Mesothelial cell of epicardium (in vitro differentiated cells): Measurements from ENCODE around the gene CCL26. TPM values are rescaled to one million over a fixed set of nuclear protein-coding genes. Genes with fewer than 3 reads are reported as not detected.

Experiments used
- DNase-seq, 2 experiments: peaks; one replicate each; pipeline ENCODE4 v3.0.0; 2021; ENCODE audit warnings: low spot score in 2 of 2; ENCODE audit not compliant: unreplicated experiment in 2 of 2
- H3K27ac Mint-ChIP-seq: 2 replicates; pipeline ENCODE4 v1.8.0; 2021; ENCODE audit warnings: mixed read lengths
- H3K27me3 Mint-ChIP-seq: 2 replicates; pipeline ENCODE4 v1.8.0; 2021; ENCODE audit warnings: low read depth, mixed read lengths
- H3K36me3 Mint-ChIP-seq: 2 replicates; pipeline ENCODE4 v1.8.0; 2021; ENCODE audit warnings: mixed read lengths
- H3K4me1 Mint-ChIP-seq: 2 replicates; pipeline ENCODE4 v1.8.0; 2021; ENCODE audit warnings: mixed read lengths
- H3K4me3 Mint-ChIP-seq: 2 replicates; pipeline ENCODE4 v1.8.0; 2021; ENCODE audit warnings: mild to moderate bottlenecking, moderate library complexity, mixed read lengths
- H3K9me3 Mint-ChIP-seq: 2 replicates; pipeline ENCODE4 v1.8.0; 2021; ENCODE audit warnings: mixed read lengths
- total RNA-seq: library from RNA; stranded (reverse); gene quantifications from 3 replicates; pipeline ENCODE4 v1.2.1, GENCODE V29; 2021
- TF ChIP-seq, protein P1 (sequence below): fragments of 200-600 bp; sonication (generic); IDR thresholded peaks from one replicate; pipeline ENCODE4 v1.5.0; 2021; ENCODE audit warnings: antibody characterized with exemption; ENCODE audit not compliant: unreplicated experiment

Gene CCL26
- total RNA-seq, 1 donor from 2014 or later, result not detected

DNA sequence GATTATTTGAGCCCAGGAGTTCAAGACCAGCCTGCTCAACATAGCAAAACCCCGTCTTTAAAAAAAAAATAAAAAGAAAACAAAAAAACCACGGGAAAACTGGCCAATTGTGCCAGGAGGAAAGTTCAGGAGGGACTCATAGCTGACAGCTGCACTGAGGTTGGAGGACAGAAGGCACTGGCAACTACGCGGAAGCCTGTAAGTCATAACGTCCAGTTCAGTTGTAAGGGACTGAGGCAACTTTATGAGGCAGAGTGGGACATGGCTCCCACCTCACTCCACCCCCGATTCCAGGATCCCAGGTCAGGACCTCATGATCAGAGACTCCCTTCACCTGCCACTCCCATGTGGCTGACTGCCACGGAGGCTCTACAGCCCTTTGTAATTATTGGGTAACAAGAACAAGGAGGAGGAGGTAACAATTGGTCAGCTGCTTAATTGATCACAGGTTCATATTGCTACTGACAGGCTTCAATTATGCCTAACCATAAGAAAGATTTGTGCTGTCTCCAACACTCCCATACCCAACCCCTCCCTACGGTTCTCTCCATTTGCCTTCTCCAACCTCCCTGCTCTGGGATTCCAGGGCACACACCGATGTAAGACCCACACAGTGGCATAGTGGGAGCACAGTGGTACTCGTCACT is 43.5 kb upstream of the CCL26 start:
- H3K9me3 Mint-ChIP-seq, result no peaks in the 10 kb centered on the region
- H3K4me1 Mint-ChIP-seq, result no peaks in the 10 kb centered on the region
- peaks cover 1% of the 10 kb centered on the region for H3K27me3 Mint-ChIP-seq
- H3K36me3 Mint-ChIP-seq, result no peaks in the 10 kb centered on the region
- H3K27ac Mint-ChIP-seq, result no peak overlapping the region
- TF ChIP-seq, protein P1, sequence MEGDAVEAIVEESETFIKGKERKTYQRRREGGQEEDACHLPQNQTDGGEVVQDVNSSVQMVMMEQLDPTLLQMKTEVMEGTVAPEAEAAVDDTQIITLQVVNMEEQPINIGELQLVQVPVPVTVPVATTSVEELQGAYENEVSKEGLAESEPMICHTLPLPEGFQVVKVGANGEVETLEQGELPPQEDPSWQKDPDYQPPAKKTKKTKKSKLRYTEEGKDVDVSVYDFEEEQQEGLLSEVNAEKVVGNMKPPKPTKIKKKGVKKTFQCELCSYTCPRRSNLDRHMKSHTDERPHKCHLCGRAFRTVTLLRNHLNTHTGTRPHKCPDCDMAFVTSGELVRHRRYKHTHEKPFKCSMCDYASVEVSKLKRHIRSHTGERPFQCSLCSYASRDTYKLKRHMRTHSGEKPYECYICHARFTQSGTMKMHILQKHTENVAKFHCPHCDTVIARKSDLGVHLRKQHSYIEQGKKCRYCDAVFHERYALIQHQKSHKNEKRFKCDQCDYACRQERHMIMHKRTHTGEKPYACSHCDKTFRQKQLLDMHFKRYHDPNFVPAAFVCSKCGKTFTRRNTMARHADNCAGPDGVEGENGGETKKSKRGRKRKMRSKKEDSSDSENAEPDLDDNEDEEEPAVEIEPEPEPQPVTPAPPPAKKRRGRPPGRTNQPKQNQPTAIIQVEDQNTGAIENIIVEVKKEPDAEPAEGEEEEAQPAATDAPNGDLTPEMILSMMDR, result no peak
- no peak overlapping the region for H3K4me3 Mint-ChIP-seq
- no peak for DNase-seq

DNA sequence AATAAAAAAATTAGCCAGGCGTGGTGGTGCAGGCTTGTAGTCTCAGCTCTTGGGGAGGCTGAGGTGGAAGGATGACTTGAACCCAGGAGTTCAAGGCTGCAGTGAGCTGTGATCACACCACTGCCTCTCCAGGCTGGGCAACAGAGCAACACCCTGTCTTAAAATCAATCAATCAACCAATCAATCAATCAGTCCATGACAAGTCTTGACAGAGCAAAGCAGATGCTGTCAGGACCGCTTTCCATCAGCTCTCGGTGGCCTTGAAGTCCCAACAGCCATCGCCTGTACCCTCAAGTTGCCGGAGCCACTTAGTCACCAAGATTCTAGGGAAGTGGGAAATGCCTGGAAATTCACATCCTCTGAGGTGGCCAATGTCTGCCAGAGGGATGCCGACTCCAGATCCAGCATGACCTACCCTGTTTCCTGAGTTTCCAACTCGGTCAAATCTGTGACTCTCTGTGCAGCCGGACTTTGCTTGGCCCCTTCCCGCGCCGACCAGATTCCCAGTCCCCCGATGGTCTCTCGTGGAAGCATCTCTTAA is 42.5 kb upstream of the CCL26 start:
- H3K4me1 Mint-ChIP-seq, result no peaks in the 10 kb centered on the region
- TF ChIP-seq, protein P1, result no peak
- H3K36me3 Mint-ChIP-seq, result no peaks in the 10 kb centered on the region
- H3K9me3 Mint-ChIP-seq, result no peaks in the 10 kb centered on the region
- no peak overlapping the region for H3K4me3 Mint-ChIP-seq
- H3K27me3 Mint-ChIP-seq, result peaks cover 1% of the 10 kb centered on the region
- no peak overlapping the region for H3K27ac Mint-ChIP-seq
- no peak for DNase-seq

DNA sequence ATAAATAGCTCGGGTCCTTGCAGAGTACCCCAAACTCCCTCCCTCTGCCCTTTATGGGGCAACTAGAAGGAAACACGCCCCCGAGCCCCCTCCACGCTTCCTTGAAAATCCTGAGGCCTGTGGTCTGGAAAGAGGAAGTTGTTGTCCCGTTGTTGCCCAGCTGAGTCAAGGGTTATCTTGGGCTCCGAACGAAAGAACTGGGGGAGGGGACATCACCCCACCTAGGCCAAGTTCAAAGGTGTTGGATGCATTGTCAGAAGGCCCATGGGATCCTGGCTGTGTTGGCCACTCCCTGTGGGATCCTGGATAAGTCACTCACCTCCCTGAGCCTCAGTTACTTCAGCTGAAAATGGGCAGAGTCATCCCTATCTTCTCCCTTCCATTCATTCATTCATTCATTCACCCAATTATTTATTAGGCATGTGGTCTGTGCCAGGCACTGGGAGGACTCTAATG is 41.8 kb upstream of the CCL26 start, which contains the start of gene CCL24:
CCL24 (minus strand) TSS at position 26 of the 456 bp plus-strand sequence. CDS start 91 bp downstream, outside the sequence.
- no peaks in the 10 kb centered on the region for H3K4me1 Mint-ChIP-seq
- no peak for DNase-seq
- TF ChIP-seq, protein P1, result no peak
- H3K36me3 Mint-ChIP-seq, result no peaks in the 10 kb centered on the region
- H3K9me3 Mint-ChIP-seq, result no peaks in the 10 kb centered on the region
- no peak within 1 kb of the TSS for H3K27ac Mint-ChIP-seq
- H3K4me3 Mint-ChIP-seq, result no peak within 1 kb of the TSS
- H3K27me3 Mint-ChIP-seq, result peaks cover 1% of the 10 kb centered on the region

DNA sequence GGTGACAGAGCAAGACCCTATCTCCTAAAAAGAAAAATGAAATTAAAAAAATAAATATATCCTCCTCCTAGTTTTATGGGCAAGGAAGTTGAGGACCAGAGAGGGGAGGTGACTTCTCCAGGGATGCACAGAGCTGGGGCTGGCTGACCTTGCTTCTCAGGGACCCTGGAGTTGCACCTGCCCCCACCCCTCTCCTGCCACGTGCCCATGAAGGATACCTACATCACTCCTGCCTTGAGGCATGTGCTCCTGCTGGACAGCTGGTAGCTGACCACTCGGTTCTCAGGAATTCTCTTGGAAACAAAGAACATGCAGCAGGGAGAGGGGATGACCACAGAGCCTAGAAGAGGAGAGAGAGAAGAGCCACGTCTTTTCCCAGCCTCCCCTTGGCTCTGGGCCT is 41.1 kb upstream of the CCL26 start:
- Mint-ChIP-seq H3K27me3 (peaks cover 1% of the 10 kb centered on the region), H3K4me3 (no peak overlapping the region), H3K4me1 (no peaks in the 10 kb centered on the region), H3K36me3 (no peaks in the 10 kb centered on the region), H3K27ac (no peak overlapping the region), H3K9me3 (peaks cover 2% of the 10 kb centered on the region)
- TF ChIP-seq, protein P1, result no peak
- no peak for DNase-seq

DNA sequence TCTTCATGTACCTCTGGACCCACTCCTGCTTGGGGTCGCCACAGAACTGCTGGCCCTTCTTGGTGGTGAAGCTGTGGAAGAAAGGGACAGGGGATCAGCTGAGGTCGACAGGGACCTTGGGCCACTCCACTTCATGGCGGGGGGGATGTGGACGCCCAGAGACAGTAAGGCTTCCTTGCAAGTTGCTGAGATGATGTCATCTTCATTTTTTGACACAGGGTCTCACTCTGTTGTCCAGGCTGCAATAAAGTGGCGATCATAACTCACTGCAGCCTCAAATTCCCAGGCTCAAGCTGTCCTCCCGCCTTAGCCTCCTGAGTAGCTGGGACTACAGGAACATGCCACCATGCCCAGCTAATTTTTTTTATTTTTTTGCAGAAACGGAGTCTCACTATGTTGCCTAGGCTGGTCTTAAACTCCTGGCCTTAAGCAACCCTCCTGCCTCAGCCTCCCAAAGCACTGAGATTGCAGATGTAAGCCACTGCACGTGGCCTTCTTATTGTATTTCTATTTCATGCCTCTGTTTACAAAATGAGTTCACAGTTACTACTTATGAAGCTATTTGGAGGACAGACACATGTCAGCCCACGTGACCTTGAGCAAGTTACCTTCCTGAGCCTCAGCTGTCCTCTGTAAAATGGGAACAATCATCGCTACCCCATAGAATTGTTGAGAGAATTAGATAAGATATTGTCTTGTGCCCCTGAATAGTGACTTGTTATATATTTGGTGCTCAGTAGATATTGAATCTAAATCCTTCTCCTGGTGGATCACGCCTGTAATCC is 40.1 kb upstream of the CCL26 start:
- Mint-ChIP-seq H3K36me3 (no peaks in the 10 kb centered on the region), H3K27ac (no peak overlapping the region), H3K27me3 (peaks cover 1% of the 10 kb centered on the region), H3K9me3 (peaks cover 8% of the 10 kb centered on the region), H3K4me1 (no peaks in the 10 kb centered on the region), H3K4me3 (no peak overlapping the region)
- DNase-seq, result no peak
- TF ChIP-seq, protein P1, result no peak
